Osteoblast (primary cell): ENCODE results near the gene PTH2R. TPM values are rescaled to one million over a fixed set of nuclear protein-coding genes. Genes with fewer than 3 reads are reported as not detected.

ENCODE experiments used
- DNase-seq: peaks from one replicate; pipeline ENCODE4 v3.0.0; 2011; ENCODE audit warnings: low spot score, mixed read lengths; ENCODE audit not compliant: insufficient read length; ENCODE audit errors: missing footprints
- H2AFZ ChIP-seq: 2 replicates; pipeline ENCODE4 v1.6.0; 2011; ENCODE audit warnings: mild to moderate bottlenecking, low read length
- H3K27ac ChIP-seq: 2 replicates; pipeline ENCODE4 v1.5.1; 2011; ENCODE audit warnings: mild to moderate bottlenecking, low read depth, low read length, moderate library complexity
- H3K27me3 ChIP-seq: 2 replicates; pipeline ENCODE4 v1.6.0; 2012; ENCODE audit warnings: mild to moderate bottlenecking, control low read depth, inconsistent platforms, low read length, moderate library complexity; ENCODE audit not compliant: insufficient read depth
- H3K36me3 ChIP-seq: 2 replicates; pipeline ENCODE4 v1.5.1; 2011; ENCODE audit warnings: mild to moderate bottlenecking, low read length, control low read depth, moderate library complexity; ENCODE audit not compliant: insufficient read depth
- H3K4me1 ChIP-seq: 2 replicates; pipeline ENCODE4 v1.5.1; 2011; ENCODE audit warnings: mild to moderate bottlenecking, low read length, control low read depth, moderate library complexity; ENCODE audit not compliant: insufficient read depth
- H3K4me2 ChIP-seq: 2 replicates; pipeline ENCODE4 v1.6.0; 2011; ENCODE audit warnings: mild to moderate bottlenecking, low read length; ENCODE audit not compliant: insufficient read depth
- H3K4me3 ChIP-seq: fragments of 200-600 bp; sonication (generic); 3 replicates; pipeline ENCODE4 v1.5.1; 2012; ENCODE audit warnings: mild to moderate bottlenecking, low read length, inconsistent platforms; ENCODE audit not compliant: insufficient read depth
- H3K79me2 ChIP-seq: 2 replicates; pipeline ENCODE4 v1.6.0; 2012; ENCODE audit warnings: mild to moderate bottlenecking, low read length, control low read depth, inconsistent platforms; ENCODE audit not compliant: insufficient read depth
- H3K9me3 ChIP-seq: 2 replicates; pipeline ENCODE4 v1.5.1; 2011; ENCODE audit warnings: low read depth, low read length, control low read depth
- H4K20me1 ChIP-seq: 2 replicates; pipeline ENCODE4 v1.6.0; 2012; ENCODE audit warnings: mild to moderate bottlenecking, low read length, control low read depth; ENCODE audit not compliant: insufficient read depth
- CTCF ChIP-seq: IDR thresholded peaks from 2 replicates; pipeline ENCODE4 v1.5.1; 2011; ENCODE audit warnings: mild to moderate bottlenecking, low read depth, low read length, moderate library complexity; ENCODE audit errors: extremely low read depth
- total RNA-seq: library from RNA; depleted of rRNA; stranded (reverse); fragments of >200 nt; gene quantifications from 2 replicates; pipeline ENCODE4 v1.2.3, GENCODE V29; 2012

PTH2R gene
- total RNA-seq, 1 donor = under 0.01 TPM

GRCh38 chr2:208463721-208464120 lies 57.1 kb downstream of the PTH2R start:
- Histone ChIP-seq H3K27me3 (no peaks in the 10 kb centered on the region), H2AFZ (no peak overlapping the region), H4K20me1 (no peaks in the 10 kb centered on the region), H3K27ac (no peak overlapping the region), H3K4me1 (no peaks in the 10 kb centered on the region), H3K4me3 (no peak overlapping the region), H3K4me2 (no peak overlapping the region), H3K9me3 (no peaks in the 10 kb centered on the region), H3K36me3 (no peaks in the 10 kb centered on the region), H3K79me2 (no peaks in the 10 kb centered on the region)
- DNase-seq = peak; percentile 29
- TF ChIP-seq CTCF = no peak

GRCh38 chr2:208464205-208464604 lies 57.6 kb downstream of the PTH2R start:
- no peak overlapping the region for H3K4me3 ChIP-seq
- no peaks in the 10 kb centered on the region for H3K79me2 ChIP-seq
- no peak for TF ChIP-seq CTCF
- no peak for DNase-seq
- no peaks in the 10 kb centered on the region for H4K20me1 ChIP-seq
- H3K4me1 ChIP-seq = no peaks in the 10 kb centered on the region
- no peaks in the 10 kb centered on the region for H3K9me3 ChIP-seq
- H3K4me2 ChIP-seq = no peak overlapping the region
- no peaks in the 10 kb centered on the region for H3K36me3 ChIP-seq
- H3K27me3 ChIP-seq = no peaks in the 10 kb centered on the region
- H2AFZ ChIP-seq = no peak overlapping the region
- H3K27ac ChIP-seq = no peak overlapping the region

GRCh38 chr2:208466151-208466919 lies 59.7 kb downstream of the PTH2R start:
- no peaks in the 10 kb centered on the region for H3K36me3 ChIP-seq
- no peak overlapping the region for H3K4me3 ChIP-seq
- H3K79me2 ChIP-seq = no peaks in the 10 kb centered on the region
- no peaks in the 10 kb centered on the region for H4K20me1 ChIP-seq
- peak; percentile 31 for TF ChIP-seq CTCF
- no peaks in the 10 kb centered on the region for H3K4me1 ChIP-seq
- DNase-seq = no peak
- H3K27ac ChIP-seq = no peak overlapping the region
- no peaks in the 10 kb centered on the region for H3K27me3 ChIP-seq
- no peak overlapping the region for H3K4me2 ChIP-seq
- no peak overlapping the region for H2AFZ ChIP-seq
- H3K9me3 ChIP-seq = no peaks in the 10 kb centered on the region

GRCh38 chr2:208466920-208467298 lies 60.3 kb downstream of the PTH2R start:
- DNase-seq = no peak
- TF ChIP-seq CTCF = no peak
- H3K27ac ChIP-seq = no peak overlapping the region
- H2AFZ ChIP-seq = no peak overlapping the region
- no peaks in the 10 kb centered on the region for H3K9me3 ChIP-seq
- H3K36me3 ChIP-seq = no peaks in the 10 kb centered on the region
- no peaks in the 10 kb centered on the region for H3K27me3 ChIP-seq
- no peak overlapping the region for H3K4me3 ChIP-seq
- H4K20me1 ChIP-seq = no peaks in the 10 kb centered on the region
- H3K79me2 ChIP-seq = no peaks in the 10 kb centered on the region
- H3K4me1 ChIP-seq = no peaks in the 10 kb centered on the region
- no peak overlapping the region for H3K4me2 ChIP-seq
